Forelimb muscle (tissue), 1 donor: ENCODE data around the gene SPOP. TPM values are rescaled to one million over a fixed set of nuclear protein-coding genes. Genes with fewer than 3 reads are reported as not detected.
"Not testable (repeated sequence)": the region's sequence is repeated elsewhere in the genome, so short reads cannot be mapped to it uniquely, and the experiment has no call there.

Experiments used
- DNase-seq: peaks from one replicate; pipeline ENCODE4 v3.0.0-alpha.2; 2013; ENCODE audit warnings: low read depth
- polyA plus RNA-seq: library from polyadenylated mRNA; unstranded; fragments of 120-200 nt; gene quantifications from one replicate; pipeline ENCODE4 v1.2.1, GENCODE V29; 2013; ENCODE audit not compliant: insufficient read length

SPOP gene
- polyA plus RNA-seq, 1 donor = 51.5 TPM

GRCh38 chr17:49656247-49656646 lies 21.6 kb downstream of the SPOP start:
- no peak for DNase-seq

- no peak for DNase-seq
These were observed 30.7 kb downstream of the SPOP start for GRCh38 chr17:49647256-49647585.

GRCh38 chr17:49646391-49647255 lies 31.3 kb downstream of the SPOP start:
- no peak for DNase-seq

GRCh38 chr17:49646056-49646390 lies 31.9 kb downstream of the SPOP start:
- not testable (repeated sequence) for DNase-seq

GRCh38 chr17:49645654-49646053 lies 32.2 kb downstream of the SPOP start:
- no peak for DNase-seq

- DNase-seq = no peak
These were observed 37.3 kb downstream of the SPOP start for GRCh38 chr17:49640556-49640955.

- DNase-seq = no peak
These were observed 39.1 kb downstream of the SPOP start for GRCh38 chr17:49638818-49639217.

- no peak for DNase-seq
These were observed 40.2 kb downstream of the SPOP start for GRCh38 chr17:49637739-49638138.

- no peak for DNase-seq
These were observed 40.8 kb downstream of the SPOP start for GRCh38 chr17:49637050-49637449.

- no peak for DNase-seq
These were observed 42.8 kb downstream of the SPOP start for GRCh38 chr17:49635121-49635520.

- no peak for DNase-seq
These were observed 43.4 kb downstream of the SPOP start for GRCh38 chr17:49634485-49634860.

GRCh38 chr17:49633762-49634484 lies 44.0 kb downstream of the SPOP start:
- no peak for DNase-seq

GRCh38 chr17:49633250-49633649 lies 44.6 kb downstream of the SPOP start:
- DNase-seq = no peak

- no peak for DNase-seq
These were observed 45.7 kb downstream of the SPOP start for GRCh38 chr17:49632201-49632600.

GRCh38 chr17:49631496-49631895 lies 46.4 kb downstream of the SPOP start:
- no peak for DNase-seq

- DNase-seq = no peak
These were observed 47.6 kb downstream of the SPOP start for GRCh38 chr17:49630113-49630900.

GRCh38 chr17:49629447-49629846 lies 48.5 kb downstream of the SPOP start:
- DNase-seq = no peak

- no peak for DNase-seq
These were observed 53.0 kb downstream of the SPOP start for GRCh38 chr17:49624896-49625295.

GRCh38 chr17:49621946-49622529 lies 55.9 kb downstream of the SPOP start:
- no peak for DNase-seq

GRCh38 chr17:49621420-49621819 lies 56.5 kb downstream of the SPOP start:
- no peak for DNase-seq

GRCh38 chr17:49618028-49618611 lies 59.8 kb downstream of the SPOP start:
- DNase-seq = no peak
